AG09309 (cell line): ENCODE data around the gene CDK17.

Experiments
- DNase-seq: peaks from one replicate; pipeline ENCODE4 v3.0.0-alpha.2; 2010; ENCODE audit warnings: low read depth
- H3K4me3 ChIP-seq: 2 replicates; pipeline ENCODE4 v1.5.1; 2011; ENCODE audit warnings: mild to moderate bottlenecking, low read depth, low read length, moderate library complexity; ENCODE audit not compliant: control insufficient read depth
- CTCF ChIP-seq: IDR thresholded peaks from 2 replicates; pipeline ENCODE4 v1.5.1; 2011; ENCODE audit warnings: mild to moderate bottlenecking, low read depth, low read length, inconsistent platforms; ENCODE audit not compliant: insufficient read depth, control insufficient read depth; ENCODE audit errors: missing control alignments

CDK17 gene

DNA sequence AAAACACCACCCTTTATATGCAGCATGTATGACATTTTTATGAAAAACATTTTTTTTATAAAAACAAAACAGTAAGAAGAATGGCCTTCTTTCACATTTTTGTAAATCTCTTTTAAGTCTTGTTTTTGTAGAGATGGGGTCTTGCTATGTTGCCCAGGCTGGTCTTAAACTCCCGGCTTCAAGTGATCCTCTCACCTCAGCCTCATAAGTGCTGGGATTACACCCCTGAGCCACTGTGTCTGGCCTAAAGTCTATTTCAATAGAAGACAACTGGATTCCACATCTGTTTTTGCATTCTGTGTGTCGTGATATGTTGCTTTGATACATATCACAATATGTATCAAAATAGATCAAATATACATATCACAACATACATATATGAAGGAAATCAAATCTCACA is 107.1 kb downstream of the CDK17 start:
- DNase-seq: no peak

GRCh38 chr12:96289067-96289466 is 111.2 kb downstream of the CDK17 start:
- no peak for DNase-seq
- H3K4me3 ChIP-seq: no peak overlapping the region
- no peak for TF ChIP-seq CTCF

More for the DNA sequence above, 107.1 kb downstream of the CDK17 start:
- no peak for TF ChIP-seq CTCF
- no peak overlapping the region for H3K4me3 ChIP-seq

DNA sequence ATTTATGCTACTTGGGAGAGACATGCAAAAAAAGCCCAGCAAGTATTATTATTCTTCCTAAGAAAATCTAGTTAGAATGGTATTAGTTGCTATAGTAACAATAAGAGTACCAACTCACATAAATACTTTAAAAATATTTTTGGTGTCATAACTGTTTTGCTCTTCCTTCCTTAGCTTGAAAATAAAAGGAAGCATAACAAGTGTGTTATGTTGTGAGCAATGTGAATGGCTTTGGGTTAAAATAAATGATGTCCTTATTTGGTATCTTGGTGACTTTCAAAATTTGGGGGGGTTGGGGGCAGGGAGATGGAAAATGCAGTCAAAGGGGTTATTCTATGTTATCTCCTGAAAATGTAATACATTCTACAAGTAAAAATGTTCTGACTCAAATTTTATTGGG is 115.1 kb downstream of the CDK17 start:
- TF ChIP-seq CTCF: no peak
- no peak for DNase-seq

DNA sequence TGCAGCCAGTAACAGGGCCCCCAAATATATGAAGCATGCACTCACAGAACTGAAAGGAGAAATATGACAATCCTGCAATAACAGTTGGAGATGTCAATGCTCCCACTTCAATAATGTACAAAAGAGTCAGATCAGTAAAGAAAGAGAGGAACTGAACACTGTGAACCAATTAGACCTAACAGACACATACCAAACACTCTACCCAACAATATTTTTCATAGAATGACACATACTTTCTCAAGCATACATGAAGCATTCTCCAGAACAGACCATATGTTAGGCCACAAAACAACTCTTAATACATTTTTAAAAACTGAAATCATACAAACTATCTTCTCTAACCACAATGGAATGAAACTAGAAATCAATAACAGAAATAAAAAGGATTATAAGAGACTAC is 125.9 kb downstream of the CDK17 start:
- H3K4me3 ChIP-seq: no peak overlapping the region
- DNase-seq: no peak

More for the DNA sequence above, 115.1 kb downstream of the CDK17 start:
- no peak overlapping the region for H3K4me3 ChIP-seq

DNA sequence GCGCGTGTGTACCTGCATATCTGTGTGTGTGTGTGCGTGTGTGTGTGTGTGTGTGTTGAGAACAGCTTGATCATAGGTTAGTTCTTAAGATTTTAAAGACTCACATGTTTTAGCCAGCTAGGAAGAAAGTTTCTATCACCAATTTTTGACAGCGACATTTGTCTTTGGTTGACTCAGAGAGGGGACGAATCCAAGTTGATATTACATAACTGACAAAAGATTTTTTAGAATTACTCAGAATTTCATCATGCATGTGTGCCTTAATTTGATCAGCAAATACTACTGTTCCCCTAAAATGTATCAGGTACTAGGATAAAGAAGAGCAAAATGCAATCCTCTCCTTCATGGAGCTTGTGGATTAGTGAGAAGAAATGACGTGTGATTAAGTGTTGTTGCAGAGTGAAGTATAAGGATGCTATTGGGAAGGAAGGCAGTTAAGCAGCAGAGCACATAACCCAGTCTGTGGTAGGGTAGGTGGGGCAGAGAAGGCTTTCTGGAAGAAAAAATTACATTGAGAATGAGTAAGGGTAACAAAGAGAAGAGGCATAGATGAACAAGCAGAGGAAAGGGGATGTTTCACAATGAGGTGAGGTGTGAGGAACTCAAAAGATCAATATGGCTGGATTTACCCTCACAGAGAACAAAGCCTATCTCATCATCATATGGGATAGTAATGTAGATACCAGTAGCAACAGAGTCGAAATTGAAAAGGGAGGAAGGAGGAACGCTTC is 128.6 kb downstream of the CDK17 start:
- H3K4me3 ChIP-seq: no peak overlapping the region
- TF ChIP-seq CTCF: no peak
- DNase-seq: no peak

More for the DNA sequence above, 125.9 kb downstream of the CDK17 start:
- no peak for TF ChIP-seq CTCF

GRCh38 chr12:96266238-96266637 is 134.0 kb downstream of the CDK17 start:
- DNase-seq: no peak
- no peak for TF ChIP-seq CTCF
- H3K4me3 ChIP-seq: no peak overlapping the region
